Adipocyte (in vitro differentiated cells): Measurements from ENCODE around the gene RUNX3.

Experiments
- DNase-seq: peaks from one replicate; pipeline ENCODE4 v3.0.0-alpha.2; 2015; ENCODE audit warnings: low read depth
- H3K27me3 ChIP-seq: replicated peaks from 2 replicates; pipeline ENCODE4 v1.7.0; 2013; ENCODE audit warnings: mild to moderate bottlenecking, low read length, moderate library complexity; ENCODE audit not compliant: control insufficient read depth, insufficient read depth
- H3K36me3 ChIP-seq: 2 replicates; pipeline ENCODE4 v1.7.0; 2013; ENCODE audit warnings: low read length, mild to moderate bottlenecking, moderate library complexity; ENCODE audit not compliant: control insufficient read depth, insufficient read depth, severe bottlenecking
- H3K4me1 ChIP-seq: 2 replicates; pipeline ENCODE4 v1.7.0; 2013; ENCODE audit warnings: mild to moderate bottlenecking, low read length, moderate library complexity; ENCODE audit not compliant: control insufficient read depth, insufficient read depth
- H3K4me3 ChIP-seq: 2 replicates; pipeline ENCODE4 v1.7.0; 2013; ENCODE audit warnings: mild to moderate bottlenecking, low read length, moderate library complexity
- H3K9ac ChIP-seq: 2 replicates; pipeline ENCODE4 v1.7.0; 2013; ENCODE audit warnings: mild to moderate bottlenecking, low read length, moderate library complexity
- H3K9me3 ChIP-seq: 2 replicates; pipeline ENCODE4 v1.7.0; 2013; ENCODE audit warnings: mild to moderate bottlenecking, low read length, moderate library complexity; ENCODE audit not compliant: control insufficient read depth

The RUNX3 gene

DNA sequence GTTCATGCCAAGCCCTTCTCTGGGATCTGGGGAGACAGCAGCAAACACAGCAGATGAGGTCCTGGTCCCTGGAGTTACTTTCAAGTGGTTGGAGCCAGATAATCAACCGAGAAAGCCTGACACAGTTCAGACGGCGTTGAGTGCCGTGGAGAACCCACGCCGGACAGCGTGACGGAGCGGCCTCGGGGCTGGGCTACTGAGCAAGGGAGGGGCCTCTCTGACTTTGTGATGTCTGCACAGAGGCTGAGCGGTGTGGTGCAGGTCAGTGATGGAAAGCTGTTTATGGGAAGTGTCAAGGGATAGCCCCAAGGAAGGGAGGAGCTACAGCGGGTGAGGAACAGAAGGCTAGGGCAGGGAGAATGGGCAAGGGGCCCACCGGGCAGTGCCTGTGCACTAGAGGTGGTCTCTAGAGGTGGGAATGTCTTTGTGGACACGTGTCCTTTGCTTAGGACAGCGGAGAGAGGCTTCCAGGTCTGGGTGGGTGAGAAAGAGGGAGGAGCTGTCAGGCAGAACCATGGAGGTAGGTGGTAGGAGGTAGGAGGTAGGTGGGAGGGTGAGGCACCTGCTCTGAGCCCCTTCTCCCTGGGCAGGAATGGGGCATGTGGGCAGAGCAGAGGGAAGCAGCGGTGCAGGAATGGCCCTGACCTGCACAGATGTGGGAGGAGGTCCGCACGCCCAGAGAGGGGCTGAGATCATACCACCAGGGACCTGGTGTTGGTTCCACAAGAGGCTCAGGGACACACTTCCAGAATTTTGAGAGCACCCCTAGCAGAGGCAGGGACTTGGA lies 62.8 kb downstream of the RUNX3 start:
- H3K27me3 ChIP-seq = peaks cover 17% of the 10 kb centered on the region
- H3K9ac ChIP-seq = no peak overlapping the region
- H3K4me1 ChIP-seq = peaks cover 10% of the 10 kb centered on the region
- H3K36me3 ChIP-seq = no peaks in the 10 kb centered on the region
- no peak overlapping the region for H3K4me3 ChIP-seq
- no peaks in the 10 kb centered on the region for H3K9me3 ChIP-seq
- DNase-seq = no peak

DNA sequence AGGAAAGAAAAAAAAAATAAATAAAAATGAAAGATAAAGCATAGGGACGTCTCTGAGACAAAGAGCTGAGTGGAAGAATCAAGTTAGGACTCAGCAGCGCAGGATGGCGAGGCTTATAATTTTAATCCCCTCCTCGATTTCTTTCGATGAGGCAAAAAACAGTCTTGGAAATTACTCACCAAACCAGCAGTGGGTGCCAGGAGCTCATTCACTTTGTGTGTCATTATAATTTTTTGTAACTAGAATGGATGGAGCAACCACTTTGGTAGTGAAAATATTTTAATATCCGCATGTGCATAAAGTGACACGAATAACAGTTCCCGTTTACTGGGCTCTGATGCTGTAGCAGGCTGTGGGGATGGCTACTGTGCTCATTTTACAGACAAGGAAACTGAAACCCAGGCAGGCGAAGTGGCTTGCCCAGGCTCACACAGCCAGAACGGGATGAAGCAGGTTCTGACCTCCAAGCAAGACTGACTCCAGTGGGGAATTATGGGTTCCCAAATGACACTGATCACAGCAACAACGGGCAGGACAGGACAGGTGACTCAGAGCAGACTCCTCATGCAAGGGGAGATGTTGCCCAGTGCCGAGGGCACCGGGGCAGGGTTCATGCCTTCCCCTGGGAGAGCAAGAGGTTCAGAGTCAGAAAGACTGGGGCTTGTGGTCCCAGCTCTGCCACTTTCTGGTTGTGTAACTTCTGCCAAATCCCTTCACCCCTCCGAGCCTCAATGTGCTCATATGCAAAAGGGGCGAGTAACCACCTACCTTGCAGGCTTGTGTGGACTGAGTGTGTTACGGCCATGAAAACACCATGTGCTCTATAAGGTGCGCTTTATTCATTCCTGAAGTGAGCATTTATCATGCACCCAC lies 63.6 kb downstream of the RUNX3 start:
- H3K27me3 ChIP-seq = peaks cover 15% of the 10 kb centered on the region

DNA sequence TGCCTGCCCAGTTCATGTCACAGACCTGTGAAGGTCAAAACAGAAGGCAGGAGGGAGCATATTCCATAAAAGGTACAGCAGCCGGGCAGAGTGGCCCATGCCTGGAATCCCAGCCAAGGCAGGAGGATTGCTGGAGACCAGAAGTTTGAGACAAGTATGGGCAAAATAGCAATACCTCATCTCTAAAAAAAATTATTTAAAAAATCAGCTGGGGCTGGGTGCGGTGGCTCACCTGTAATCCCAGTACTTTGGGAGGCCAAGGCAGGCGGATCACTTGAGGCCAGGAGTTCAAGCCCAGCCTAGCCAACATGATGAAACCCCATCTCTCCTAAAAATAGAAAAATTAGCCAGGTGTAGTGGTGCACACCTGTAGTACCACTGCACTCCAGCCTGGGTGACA lies 64.5 kb downstream of the RUNX3 start:
- no peaks in the 10 kb centered on the region for H3K9me3 ChIP-seq
- no peaks in the 10 kb centered on the region for H3K36me3 ChIP-seq
- no peak overlapping the region for H3K9ac ChIP-seq
- DNase-seq = no peak
- peaks cover 15% of the 10 kb centered on the region for H3K27me3 ChIP-seq
- peaks cover 10% of the 10 kb centered on the region for H3K4me1 ChIP-seq
- no peak overlapping the region for H3K4me3 ChIP-seq

More for the DNA sequence above, 63.6 kb downstream of the RUNX3 start:
- Histone ChIP-seq H3K9me3 (no peaks in the 10 kb centered on the region), H3K36me3 (no peaks in the 10 kb centered on the region), H3K4me1 (peaks cover 10% of the 10 kb centered on the region), H3K4me3 (no peak overlapping the region), H3K9ac (no peak overlapping the region)
- DNase-seq = no peak

DNA sequence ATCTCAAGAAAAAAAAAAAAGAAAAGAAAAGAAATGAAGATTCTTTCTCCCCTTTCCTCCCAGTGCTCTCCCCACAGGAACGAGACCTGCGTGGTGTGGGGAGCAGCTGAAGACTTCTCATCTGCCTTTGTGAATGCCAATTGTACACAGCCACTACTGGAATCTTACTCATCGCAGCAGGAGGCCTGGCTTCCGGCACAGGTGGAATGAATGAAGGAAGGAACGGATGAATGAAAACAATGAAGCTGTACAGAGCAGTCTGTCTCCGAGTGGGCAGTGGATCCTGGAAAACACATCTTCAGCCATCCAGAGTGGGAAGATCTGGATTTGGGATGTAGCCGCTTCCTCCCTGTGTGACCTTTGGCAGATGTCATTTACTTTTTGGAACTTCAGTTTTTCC lies 64.9 kb downstream of the RUNX3 start:
- Histone ChIP-seq H3K4me3 (no peak overlapping the region), H3K36me3 (no peaks in the 10 kb centered on the region), H3K4me1 (peaks cover 10% of the 10 kb centered on the region), H3K9me3 (no peaks in the 10 kb centered on the region), H3K27me3 (peaks cover 15% of the 10 kb centered on the region), H3K9ac (no peak overlapping the region)
- DNase-seq = no peak

DNA sequence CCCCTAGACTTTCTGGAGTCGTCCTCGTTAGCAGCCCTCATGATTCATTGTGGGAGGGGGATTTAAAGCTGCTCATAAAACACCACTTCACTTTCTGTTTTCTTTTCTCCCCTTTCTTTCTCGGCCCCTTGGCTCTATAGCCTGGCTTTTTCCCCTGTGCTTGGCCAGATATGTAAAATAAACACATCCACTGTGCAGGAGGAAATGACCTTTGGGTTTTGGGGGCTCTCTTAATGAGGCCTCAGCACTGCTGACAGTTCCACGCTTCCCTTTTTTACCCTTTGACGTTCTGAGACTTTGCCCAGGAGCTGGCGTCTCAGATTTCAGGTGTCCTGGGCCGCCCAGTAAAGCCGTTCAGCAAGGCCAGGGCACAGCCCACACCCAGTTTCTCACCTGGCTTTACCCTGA lies 65.7 kb downstream of the RUNX3 start:
- H3K9ac ChIP-seq = no peak overlapping the region
- H3K4me3 ChIP-seq = no peak overlapping the region
- H3K36me3 ChIP-seq = no peaks in the 10 kb centered on the region
- no peak for DNase-seq
- no peaks in the 10 kb centered on the region for H3K9me3 ChIP-seq
- peaks cover 10% of the 10 kb centered on the region for H3K4me1 ChIP-seq
- peaks cover 15% of the 10 kb centered on the region for H3K27me3 ChIP-seq

DNA sequence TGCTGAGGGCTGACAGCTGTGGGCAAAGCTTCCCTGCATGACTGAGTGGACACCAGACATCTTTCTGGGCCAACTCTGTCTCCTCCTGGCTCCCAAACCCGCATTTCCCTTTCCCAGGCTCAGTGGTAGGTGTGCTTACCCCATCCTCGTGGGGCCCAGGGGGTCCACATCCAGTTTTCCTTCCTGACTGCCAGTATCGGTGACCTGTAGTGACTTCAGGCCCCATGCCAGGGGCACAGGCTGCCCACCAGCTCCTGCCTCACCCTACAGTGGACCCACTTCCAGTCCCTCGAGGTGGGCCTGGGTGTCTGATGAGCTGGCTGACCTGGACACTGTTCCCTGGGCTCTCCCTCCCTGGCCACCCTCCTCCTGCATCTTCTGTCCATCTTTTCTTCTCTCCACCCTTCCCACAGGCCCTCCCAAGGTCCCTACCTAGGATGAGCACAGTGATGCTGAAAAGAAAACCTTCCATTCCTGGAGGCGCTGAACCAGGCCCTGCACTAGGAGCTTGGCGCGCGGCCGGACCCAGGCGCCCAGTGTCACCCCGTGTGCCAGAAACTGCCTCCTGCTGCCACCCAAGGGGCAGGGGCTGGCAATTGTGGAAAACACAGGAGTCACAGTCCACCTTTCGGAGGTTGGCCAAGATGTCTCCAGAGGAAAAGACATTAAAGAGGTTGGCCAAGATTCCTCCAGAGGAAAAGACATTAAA lies 67.1 kb downstream of the RUNX3 start:
- H3K36me3 ChIP-seq = no peaks in the 10 kb centered on the region
- no peak overlapping the region for H3K9ac ChIP-seq
- peaks cover 13% of the 10 kb centered on the region for H3K27me3 ChIP-seq
- H3K4me3 ChIP-seq = no peak overlapping the region
- H3K9me3 ChIP-seq = no peaks in the 10 kb centered on the region
- H3K4me1 ChIP-seq = peaks cover 10% of the 10 kb centered on the region
- no peak for DNase-seq

DNA sequence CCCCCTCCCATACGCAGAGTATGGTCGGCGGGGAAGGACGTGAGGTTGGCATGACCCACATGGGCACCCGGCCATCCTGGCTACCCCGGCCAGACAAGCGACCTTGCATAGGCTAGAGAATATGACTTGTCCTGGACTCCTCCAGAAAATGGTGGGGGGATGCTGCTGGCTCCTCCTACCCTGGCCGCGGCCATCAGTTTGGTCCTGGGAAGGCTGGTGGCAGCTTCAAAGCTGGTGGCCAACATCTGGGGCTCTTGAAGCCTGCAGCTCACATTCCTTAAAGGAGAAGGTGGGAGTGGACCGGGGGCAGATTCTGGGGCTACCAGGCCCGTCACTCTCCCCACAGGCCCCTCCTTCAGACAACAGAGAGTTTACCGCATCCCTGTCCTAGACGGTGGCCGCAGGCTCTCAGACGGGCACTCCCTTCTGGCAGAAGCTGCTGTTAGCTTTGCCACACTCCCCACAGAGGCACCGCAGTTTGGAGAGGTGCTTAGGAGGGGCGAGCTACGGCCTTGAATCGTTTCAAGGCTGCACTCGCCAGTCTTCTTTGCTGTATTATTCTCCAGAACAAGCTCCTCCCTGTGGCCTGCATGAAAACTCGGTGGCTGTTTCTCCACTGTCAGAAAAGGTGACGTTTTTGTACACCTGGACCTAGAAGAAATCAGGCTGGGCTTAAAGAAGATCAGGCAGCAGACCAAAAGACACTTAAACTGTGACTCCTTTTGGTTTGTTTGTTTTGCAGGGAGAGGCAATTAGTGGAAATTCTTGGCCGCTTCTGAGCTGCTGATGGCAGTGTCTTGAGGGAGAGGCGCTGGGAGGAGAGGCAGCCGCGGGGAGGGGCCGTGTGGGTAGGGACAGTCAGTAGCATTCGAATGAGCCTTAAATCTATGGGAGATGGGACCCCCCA lies 68.0 kb downstream of the RUNX3 start:
- Histone ChIP-seq H3K9me3 (no peaks in the 10 kb centered on the region), H3K36me3 (no peaks in the 10 kb centered on the region), H3K4me3 (no peak overlapping the region), H3K9ac (no peak overlapping the region), H3K27me3 (peaks cover 4% of the 10 kb centered on the region), H3K4me1 (peaks cover 10% of the 10 kb centered on the region)
- DNase-seq = peak; percentile 9

DNA sequence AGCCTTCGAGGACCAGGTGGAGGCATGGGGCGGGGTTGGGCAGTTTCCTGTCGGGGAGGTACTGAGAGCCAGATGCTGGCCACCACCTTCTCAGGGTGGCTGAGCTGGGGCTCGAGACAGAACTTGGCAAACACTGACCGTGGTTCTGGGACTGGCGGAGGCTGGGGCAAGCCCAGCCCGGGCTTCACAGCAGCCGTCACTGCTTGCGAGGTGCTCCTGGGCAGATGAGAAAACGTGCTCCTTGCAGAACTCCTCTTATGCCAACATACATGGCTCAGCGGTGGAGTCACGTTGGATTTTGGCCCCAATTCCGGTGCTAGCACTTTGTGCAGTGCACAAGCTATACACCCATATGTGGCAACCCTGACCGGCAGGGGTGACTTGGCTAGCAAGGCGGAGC lies 69.2 kb downstream of the RUNX3 start:
- H3K27me3 ChIP-seq = no peaks in the 10 kb centered on the region
- no peaks in the 10 kb centered on the region for H3K36me3 ChIP-seq
- no peak for DNase-seq
- no peak overlapping the region for H3K4me3 ChIP-seq
- no peaks in the 10 kb centered on the region for H3K4me1 ChIP-seq
- H3K9ac ChIP-seq = no peak overlapping the region
- no peaks in the 10 kb centered on the region for H3K9me3 ChIP-seq

DNA sequence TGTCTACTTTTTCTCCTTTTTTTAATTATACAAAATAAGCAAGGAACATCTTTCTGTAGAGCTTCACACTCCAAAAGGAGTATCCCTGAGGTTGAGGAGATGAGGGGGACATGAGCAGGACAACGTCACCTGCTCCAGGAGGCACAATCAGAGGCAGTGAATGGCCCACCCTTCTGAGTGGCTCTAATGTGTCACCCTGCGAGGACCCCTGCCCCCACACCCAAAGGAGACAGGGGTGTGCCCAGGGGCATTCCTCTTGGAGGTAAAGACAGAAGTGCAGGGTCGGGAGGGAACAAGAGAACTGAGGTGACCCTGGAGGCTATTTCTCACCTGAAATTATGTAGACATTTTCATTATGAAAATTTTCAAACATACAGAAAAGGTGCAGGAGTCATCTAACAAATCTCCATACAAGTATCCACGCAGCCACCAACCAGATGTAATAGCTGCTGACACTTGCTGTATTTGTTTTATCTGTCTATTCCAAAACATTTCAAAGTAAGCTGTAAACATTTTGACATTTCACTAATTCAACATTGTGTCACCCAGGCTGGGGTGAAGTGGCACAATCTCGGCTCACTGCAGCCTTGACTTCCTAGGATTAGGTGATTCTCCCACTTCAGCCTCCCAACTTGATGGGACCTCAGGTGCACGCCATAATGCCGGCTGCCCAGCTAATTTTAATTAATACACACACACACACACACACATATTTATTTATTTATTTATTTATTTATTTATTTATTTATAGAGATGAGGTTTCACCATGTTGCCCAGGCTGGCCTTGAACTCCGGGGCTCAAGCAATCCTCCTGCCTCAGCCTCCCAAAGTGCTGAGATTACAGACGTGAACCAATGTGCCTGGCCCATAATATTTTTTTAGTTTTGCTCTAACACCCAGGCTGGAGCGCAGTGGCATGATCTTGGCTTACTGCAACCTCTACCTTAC lies 70.7 kb downstream of the RUNX3 start:
- no peaks in the 10 kb centered on the region for H3K4me1 ChIP-seq
- no peak overlapping the region for H3K9ac ChIP-seq
- H3K9me3 ChIP-seq = no peaks in the 10 kb centered on the region
- no peak for DNase-seq
- H3K36me3 ChIP-seq = no peaks in the 10 kb centered on the region
- H3K4me3 ChIP-seq = no peak overlapping the region
- no peaks in the 10 kb centered on the region for H3K27me3 ChIP-seq

DNA sequence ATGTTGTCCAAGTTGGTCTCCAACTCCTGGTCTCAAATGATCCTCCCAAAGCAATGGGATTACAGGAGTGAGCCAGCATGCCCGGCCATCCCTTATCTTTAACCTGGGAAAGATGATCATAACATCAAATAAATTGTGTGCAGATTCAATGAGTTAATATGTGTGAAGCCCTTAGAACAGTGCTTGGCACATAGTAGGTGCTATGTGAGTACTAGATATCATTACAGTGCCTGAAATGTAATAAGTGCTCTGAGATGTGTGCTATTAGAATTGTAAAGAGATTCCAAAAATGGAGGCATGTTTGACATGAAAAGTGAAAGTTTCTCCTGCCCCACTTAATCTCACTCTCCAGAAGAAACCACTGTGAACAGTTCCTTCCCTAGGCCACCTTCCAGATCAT lies 71.8 kb downstream of the RUNX3 start:
- Histone ChIP-seq H3K4me1 (no peaks in the 10 kb centered on the region), H3K36me3 (no peaks in the 10 kb centered on the region), H3K4me3 (no peak overlapping the region), H3K9me3 (no peaks in the 10 kb centered on the region), H3K9ac (no peak overlapping the region), H3K27me3 (no peaks in the 10 kb centered on the region)
- no peak for DNase-seq
